Left renal cortex interstitium (tissue), 4 donors: ENCODE measurements around the gene TYW5. TPM values are rescaled to one million over a fixed set of nuclear protein-coding genes. Genes with fewer than 3 reads are reported as not detected.

ENCODE experiments used
- DNase-seq, 4 donors: peaks; one replicate each; pipeline ENCODE4 v3.0.0-alpha.2; 2013; ENCODE audit warnings: low read depth in 4 of 4, low spot score in 2 of 4, missing footprints in 1 of 4
- polyA plus RNA-seq, 4 donors: library from polyadenylated mRNA; unstranded; fragments of 120-200 nt; gene quantifications; one replicate each; pipeline ENCODE4 v1.2.1, GENCODE V29; 2013; ENCODE audit not compliant: insufficient read length in 4 of 4

TYW5 gene, protein sequence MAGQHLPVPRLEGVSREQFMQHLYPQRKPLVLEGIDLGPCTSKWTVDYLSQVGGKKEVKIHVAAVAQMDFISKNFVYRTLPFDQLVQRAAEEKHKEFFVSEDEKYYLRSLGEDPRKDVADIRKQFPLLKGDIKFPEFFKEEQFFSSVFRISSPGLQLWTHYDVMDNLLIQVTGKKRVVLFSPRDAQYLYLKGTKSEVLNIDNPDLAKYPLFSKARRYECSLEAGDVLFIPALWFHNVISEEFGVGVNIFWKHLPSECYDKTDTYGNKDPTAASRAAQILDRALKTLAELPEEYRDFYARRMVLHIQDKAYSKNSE
- polyA plus RNA-seq: 10 to 100 TPM; 11.0 to 21.4 (median 15.6) TPM

DNA sequence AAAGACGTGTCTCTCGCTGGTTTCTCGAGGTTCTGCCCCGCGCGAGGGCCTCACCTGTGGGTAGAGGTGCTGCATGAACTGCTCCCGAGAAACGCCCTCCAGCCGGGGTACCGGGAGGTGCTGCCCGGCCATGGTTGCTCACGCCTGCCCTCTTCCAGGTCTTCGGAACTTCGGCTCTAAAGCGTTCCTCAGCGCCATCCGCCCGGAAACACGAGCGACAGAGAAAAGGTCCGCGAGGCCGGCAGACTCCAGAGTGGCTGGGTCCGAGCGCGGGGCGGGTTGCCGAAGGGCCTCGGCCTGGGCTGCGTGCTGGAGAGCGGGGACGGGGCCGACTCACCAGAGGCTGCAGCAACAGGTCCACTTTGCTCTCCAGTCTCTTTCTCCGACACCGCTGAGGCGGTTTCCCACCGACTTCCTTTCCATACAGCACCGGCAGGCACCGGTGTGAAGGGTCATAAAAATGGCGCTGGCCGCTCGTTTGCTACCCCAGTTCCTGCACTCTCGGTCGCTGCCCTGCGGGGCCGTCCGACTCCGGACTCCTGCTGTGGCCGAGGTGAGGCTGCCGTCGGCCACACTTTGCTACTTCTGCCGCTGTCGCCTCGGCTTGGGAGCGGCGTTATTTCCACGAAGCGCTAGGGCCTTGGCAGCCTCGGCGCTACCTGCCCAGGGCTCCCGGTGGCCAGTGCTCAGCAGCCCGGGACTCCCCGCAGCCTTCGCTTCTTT lies at the start of gene TYW5, which contains the start of gene MAIP1:
TYW5 (minus strand) TSS at position 153 of the 723 bp plus-strand sequence; CDS start at position 132, 21 bp downstream.
MAIP1 (plus strand) TSS at position 244 of the 723 bp plus-strand sequence; CDS start at position 461, 217 bp downstream.
- DNase-seq: peak; percentile 74 to 89 (median 78)

DNA sequence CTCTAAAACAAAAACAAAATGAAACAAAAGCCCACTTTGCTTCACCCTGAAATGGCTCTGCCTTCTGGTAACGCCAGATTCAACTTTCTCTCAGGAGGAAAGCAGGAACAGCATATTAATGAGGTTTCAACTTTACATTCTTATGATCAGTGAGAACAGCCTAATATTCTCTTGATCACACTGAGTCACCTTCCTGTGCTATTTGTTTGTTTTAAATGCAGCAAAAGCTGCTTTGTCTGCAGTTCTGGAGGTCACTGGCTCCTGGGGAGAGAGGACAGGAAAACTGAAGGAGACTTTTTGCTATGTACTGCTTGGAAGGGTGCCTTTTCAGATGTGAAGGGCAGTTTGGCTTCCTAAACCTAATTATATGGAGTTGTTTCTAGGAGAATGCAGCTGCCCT lies 48.2 kb upstream of the TYW5 start:
- no peak for DNase-seq

DNA sequence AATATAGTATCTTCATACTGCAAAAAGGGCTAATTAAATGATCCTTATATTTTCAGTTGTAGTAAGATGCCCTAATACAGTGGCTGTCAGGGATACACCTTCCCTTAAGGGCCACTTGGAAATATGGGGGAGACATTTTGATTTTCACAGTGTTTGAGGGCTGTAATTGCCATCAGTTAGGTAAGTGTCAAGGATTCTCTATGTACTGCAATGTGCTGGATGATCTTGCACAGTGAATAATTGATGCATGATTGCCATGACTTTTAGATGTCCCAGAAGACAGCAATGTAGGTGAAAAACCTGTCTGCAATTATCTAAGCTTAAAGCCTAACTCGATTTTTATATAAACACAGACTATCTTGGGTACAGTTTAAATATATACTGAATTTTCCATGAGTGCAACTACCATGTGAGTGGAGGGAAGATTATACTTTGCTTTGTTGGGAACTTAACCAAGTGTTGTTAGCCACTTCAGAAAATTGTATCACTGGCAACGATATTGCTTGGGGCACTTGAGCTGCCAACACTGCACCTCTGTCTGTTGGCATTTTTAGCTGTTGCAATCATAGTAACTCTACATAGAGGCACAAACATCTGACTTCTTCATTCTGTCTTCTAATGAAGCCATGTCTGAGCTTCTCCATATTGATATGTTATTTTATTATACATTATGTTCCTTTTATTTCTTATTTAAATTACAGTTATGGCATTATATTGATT lies 45.3 kb upstream of the TYW5 start:
- DNase-seq: no peak

DNA sequence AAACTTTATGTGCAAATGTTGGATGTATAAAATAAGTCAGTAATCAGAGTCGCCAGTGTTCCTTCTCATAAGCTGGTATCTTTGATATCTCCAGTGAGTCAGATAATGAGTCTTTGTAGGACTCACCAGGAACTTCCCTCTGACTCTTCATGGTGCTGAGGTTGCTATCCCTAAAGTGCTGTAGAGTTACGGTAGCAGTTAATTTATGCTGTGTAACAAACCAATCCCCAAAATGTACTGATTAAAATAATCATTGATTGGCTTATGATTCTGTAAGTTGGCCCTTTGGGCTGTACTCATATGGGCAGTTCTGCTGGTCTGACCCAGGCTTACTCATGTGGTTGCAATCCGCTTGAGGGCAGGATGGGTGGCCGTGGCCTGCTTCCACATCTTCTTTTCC lies 43.9 kb upstream of the TYW5 start:
- no peak for DNase-seq

DNA sequence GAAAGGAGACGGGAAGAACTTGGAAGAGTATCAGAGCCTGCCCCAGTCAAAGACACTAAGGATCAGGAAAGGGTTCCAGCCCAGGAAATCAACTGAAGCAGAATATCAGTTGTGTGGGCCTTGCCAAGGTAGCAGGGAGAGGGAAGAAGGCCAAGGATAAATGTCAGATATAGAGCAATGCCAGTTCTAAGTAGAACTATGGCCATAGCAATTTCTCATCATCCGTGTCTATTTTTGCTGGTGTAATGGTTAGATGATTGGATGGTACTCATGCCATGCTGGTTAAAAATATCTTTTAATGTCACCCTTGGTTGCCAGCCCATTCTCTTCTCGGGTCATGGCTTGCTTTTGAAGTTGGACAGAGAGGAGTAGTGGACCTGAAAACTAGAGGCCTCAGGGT lies 42.0 kb upstream of the TYW5 start:
- no peak for DNase-seq

DNA sequence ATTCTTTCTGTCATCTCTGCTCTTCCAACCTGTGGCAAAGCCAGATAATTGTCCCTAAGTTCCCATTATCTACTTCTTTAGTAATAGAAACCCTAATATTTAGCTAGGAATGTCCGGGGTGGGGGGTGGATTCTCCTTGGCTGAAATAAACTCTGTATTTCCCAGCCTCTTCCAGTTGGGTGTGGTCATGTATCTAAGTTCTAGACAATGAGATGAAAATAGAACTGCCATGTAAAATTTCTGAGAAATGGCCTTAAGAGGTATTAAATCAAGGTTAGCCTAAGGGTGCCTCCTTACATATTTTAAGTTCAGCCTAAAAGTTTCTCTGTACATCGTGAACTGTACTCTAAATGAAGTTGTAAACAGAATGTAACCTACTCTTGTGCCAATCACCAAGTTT lies 39.6 kb upstream of the TYW5 start:
- no peak for DNase-seq

DNA sequence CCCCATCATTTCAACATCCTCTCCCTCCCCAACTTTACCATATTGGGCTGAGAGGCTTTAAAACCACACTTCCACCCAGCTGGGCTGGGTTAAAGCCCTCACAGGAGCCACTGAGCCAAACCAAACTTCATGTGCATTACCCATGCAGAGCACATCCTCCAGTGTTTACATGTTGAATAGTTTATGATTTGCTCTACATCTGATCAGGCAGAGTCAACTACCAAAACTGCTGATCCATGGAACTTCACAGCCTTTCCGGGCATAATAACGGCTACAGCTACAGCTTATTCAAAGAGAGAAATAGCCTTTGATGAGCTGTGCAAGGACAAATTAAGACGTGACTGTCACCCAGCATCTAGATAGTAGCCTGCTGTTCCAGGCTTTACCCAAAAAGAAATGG lies 39.1 kb upstream of the TYW5 start:
- DNase-seq: no peak

DNA sequence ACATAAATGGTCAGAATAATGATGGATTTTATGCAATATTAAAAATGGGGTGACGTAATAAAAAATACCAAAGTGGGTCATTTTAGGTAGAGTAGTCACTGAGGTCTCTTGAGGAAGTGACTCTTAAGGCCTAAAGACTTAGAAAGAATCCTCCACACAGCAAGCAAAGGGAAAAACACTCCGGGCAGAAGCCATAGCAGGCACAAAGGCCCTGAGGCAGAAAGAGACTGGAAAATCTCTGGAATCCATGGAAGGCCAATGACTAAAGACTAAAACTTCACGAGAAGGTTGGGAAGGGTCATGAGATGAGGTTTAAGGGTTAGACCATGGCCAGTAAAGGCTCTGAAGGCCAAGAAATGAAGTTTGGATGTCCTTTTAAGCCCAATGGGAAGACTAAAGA lies 37.0 kb upstream of the TYW5 start:
- no peak for DNase-seq

DNA sequence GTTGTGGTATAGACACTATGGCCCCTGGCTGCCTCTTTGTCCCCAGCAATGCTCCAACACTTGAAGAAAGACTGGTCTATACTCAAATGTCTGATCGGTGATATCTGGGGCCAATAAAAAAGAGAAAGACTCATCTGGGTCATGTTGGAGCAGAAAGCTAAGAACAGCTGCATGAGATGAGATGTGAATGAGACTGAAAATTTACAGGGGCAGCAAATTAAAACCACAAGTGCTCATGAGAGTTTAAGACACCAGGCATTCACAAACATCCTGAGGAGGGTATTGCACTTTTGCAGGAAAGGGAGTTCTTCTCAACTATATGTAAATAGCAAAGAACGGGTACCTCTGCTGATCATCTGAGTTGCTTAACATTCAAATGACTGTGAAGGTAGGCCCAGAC lies 36.4 kb upstream of the TYW5 start:
- no peak for DNase-seq

DNA sequence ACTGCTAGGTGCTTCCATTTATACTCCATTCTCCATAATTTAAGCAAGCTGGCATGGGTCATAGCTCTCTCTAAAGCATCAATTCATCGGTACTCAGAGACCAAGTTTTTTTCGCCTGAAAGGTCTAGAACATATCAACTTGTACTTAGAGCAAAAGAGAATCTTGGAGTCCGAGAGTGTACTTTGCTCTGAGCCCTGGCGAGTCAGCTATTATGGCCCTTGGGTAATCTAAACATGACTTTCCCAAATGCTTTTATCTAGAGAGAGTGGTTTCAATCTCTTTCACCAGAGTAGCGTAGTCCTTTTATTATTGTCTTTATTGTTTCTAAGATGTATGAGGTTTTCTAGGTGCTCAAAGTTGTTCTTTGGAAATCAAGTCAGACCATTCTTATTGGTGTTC lies 34.5 kb upstream of the TYW5 start:
- no peak for DNase-seq

DNA sequence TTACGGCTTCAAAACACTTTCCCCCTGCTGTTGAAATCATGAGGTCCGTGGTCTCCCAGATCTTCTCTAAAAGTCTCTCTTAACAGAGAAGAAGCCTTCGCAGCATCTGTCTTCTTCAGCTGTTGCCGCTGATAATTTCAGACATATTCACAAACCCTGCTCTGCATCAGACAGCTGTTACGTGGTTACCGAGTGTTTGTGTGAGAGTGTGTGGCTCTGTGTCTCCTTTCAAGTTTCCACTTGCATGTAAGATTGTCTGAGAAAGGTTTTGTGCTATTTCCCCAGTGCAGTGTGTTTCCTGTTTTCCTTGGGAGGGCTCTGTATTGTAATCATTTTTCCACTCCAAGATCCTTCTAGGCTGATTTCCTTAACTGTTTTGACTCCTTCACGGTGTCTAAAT lies 32.9 kb upstream of the TYW5 start:
- DNase-seq: no peak

DNA sequence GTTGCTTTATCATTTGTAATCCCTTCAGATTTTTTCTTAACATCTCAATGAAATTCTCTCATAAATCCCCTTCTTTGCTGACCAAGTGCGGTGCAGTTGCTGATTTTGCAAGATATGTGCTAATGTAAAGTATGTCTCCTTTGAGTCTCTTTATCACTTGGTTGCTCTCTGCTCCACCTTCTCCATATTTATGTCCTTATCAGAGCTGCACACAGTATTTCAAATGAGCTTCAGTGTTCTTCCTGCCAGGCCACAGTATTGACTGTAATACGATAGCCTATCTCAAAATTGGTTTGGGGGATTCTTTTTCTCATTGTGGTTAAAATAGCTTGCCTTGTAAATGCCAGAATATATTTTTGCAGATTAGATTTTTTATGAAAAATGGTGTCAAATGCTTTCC lies 32.3 kb upstream of the TYW5 start:
- DNase-seq: no peak

DNA sequence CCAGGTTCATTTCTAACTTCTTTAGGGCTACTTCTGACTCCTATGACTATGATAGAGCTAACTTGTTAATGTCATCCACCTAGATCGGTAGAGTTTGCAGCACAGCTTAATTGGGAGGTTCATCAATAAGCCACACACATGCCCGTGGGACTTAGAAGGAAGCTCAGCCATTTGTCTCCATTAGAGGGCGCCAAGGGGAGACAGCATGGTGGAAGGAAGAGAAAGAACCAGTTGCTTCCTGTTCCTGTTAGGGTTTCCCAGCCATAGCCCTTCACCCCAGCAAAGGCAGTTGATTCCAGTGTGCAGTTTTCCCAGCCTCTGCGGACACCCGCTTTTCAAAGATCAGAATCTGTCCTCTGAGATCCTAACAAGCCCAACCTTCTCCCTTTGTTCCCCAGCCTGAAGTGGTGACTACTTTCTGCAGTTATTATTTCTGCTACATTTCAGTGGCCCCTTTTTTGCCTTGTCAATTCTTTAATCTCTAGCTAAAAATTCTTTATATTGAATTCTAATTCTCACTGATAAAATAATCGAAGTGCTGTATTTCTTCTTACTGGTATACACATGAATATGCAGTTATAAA lies 30.4 kb upstream of the TYW5 start:
- DNase-seq: no peak

DNA sequence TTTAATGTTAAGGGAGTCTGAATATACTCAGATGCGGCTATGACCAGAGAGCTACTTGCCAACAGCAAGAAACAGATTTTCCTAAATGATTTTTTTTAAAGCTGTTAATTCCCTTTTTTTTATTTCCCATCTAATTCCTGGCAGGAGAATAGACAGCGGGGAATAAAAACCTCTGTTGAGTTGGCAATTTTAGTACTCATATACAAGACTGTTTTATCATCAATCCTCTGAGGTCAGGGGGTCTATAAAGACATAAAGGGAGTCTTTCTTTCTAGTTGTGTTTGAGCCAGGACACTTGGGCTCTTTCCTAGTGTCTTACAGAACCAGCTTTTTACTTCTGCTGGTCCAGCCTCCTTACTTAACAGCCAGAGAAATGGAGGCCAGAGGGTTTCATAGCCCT lies 29.5 kb upstream of the TYW5 start:
- peak in 2 of 4 donors; percentile 22 to 56 for DNase-seq

DNA sequence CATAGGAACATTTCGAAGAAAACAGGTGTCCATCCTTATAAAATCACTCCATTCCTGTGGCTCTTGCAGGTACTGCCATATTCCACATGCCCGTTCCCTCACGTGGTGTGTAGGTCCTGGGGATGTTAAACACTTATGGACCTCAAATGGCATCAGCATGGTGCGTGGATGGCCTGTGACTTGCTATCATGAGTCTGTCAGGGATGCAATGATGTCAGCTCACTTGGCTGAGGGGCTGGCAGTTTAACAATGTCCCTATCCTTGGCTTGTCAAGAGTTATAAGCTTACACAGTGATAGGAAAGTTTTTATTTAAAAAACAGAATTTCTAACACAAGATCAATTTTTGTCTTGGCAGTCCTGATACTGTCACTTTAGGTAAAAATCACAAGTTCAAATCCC lies 28.9 kb upstream of the TYW5 start:
- no peak for DNase-seq

DNA sequence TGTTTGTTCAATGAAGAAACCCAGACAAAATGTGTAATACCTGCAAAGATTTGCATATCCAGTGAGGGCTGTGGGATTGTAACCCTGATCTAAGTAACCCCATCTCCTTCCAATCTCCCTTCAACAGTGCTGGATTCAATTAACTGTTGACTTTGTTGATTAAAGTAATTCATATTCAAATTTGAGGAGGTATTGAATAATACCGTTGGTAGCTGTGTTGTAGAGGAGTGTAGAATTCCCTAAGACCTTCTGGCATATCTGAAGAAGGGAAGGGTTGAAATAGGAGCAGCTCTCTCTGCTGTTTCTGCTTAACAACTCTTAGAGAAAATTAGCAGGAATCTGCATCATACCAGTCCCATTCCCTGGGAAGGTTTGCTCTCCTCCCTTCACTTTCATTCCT lies 28.2 kb upstream of the TYW5 start:
- DNase-seq: no peak

DNA sequence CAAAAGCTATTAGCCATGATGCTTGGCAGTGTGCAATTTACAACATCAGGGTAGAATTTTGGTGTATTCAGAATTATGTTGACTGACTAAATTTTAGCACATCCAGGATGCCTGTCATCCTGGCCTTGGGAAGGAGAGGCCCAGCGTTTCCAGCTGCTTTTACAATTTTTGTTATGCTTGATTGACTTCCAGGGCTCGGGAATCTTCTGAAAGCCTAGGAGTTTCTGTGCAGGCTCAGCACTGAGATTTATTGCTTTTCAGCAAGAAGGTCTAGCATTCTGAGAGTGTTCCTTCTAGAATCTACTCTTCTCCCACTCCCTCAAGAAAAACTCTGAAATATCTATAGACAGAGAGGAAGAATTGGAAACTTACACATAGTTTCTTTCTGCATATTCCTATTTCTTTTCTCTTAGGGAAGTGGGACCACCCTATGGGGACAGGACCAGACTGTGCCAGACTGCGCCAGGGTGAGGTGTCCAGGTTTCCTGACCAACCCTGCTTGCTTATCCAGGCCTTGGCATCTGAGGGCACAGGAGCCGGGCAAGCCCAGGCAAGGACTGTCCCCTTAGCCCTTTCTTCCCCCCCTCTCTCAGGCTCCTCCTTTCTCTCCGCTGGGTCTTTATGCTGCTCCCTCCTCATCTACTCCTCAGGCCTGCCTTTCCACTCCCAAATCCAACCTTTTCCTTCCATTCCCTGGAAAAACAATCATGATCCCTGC lies 27.0 kb upstream of the TYW5 start:
- DNase-seq: no peak

DNA sequence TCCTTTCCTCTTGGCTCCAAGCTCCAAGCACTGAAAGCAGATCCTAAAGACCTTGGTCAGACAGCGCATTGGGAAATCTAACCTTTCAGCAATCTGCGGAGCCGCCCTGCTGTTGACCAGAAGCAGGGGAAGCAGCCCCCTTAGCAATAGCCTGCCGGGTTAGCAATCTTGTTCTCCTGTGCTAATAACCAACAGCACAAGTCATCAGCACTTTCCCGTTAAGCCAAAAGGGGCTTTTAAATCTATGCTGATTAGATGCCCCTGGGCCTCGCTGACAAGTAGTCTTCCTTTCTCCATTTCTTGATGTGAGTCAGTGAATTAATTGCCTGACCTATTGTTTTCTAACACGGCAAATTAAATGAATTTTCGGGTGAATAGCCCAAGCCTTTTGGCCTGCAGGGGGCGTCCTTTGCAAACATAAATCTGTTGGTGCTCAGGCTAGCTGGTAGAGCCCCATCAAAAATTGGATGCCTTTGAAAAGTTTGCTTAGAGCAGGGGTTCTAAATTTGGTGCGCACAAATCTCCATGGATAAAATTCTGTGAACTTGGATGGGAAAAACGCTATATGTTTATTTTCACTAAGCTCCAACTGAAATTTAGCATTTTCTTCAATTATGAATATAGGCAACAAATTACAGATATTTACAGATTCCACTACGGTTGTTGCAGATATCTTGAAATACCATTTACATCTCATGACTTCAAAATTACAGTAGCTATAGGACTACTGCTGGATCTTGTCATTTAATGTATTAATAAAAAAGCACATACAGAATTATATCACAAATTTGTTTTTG lies 24.7 kb upstream of the TYW5 start:
- peak in 3 of 4 donors; percentile 68 to 77 (median 76) for DNase-seq

DNA sequence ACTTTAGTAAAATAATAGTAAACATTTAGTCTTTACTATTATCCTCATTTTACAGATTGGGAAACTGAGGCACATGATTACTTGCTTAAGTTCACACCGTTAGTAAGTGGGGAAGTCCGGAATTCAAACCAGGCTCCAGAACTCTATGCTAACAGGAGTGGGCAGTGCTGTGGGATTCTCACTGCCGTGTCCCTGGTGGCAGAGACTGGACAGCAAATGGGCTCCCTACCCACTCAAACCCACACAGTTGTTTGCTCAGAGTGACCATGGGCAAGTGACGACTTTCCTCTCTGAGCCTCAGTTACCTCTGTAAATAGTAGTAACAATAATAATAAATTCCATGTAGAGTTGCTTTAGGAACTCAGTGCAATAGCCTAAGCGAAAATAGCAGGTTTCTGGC lies 24.1 kb upstream of the TYW5 start:
- no peak for DNase-seq

DNA sequence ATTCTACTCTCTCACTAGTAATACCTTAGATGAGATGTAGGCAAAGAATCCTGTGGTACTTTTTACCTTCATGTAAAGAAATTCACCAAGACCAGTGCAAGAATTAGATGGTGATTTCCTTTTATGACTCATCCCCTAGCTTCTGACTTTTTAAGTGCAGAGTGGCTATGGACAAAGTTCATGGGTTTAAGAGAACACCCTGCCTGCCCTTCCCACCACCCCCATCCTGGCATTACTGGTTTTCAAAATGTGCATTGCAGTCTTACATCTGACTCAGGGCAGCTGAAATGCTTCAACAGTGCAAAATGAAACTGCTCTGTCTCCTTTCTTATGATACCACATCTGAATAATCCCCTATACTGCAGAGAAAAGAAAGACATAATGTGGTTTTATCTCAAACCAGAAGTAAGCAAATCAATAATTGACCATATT lies 22.7 kb upstream of the TYW5 start:
- no peak for DNase-seq
